RPMI7951 (cell line): Measurements from ENCODE around the gene PRKAG2. TPM values are rescaled to one million over a fixed set of nuclear protein-coding genes. Genes with fewer than 3 reads are reported as not detected.

Experiments
- DNase-seq: peaks from one replicate; pipeline ENCODE4 v3.0.0-alpha.2; 2012; ENCODE audit warnings: low read depth
- total RNA-seq: library from RNA; depleted of rRNA; stranded (reverse); fragments of >200 nt; shearing (Covaris generic); gene quantifications from 2 replicates; pipeline ENCODE4 v1.2.3, GENCODE V29; 2014

PRKAG2 gene
- total RNA-seq, 1 experiment from 2014 or later: 3.6 TPM

DNA sequence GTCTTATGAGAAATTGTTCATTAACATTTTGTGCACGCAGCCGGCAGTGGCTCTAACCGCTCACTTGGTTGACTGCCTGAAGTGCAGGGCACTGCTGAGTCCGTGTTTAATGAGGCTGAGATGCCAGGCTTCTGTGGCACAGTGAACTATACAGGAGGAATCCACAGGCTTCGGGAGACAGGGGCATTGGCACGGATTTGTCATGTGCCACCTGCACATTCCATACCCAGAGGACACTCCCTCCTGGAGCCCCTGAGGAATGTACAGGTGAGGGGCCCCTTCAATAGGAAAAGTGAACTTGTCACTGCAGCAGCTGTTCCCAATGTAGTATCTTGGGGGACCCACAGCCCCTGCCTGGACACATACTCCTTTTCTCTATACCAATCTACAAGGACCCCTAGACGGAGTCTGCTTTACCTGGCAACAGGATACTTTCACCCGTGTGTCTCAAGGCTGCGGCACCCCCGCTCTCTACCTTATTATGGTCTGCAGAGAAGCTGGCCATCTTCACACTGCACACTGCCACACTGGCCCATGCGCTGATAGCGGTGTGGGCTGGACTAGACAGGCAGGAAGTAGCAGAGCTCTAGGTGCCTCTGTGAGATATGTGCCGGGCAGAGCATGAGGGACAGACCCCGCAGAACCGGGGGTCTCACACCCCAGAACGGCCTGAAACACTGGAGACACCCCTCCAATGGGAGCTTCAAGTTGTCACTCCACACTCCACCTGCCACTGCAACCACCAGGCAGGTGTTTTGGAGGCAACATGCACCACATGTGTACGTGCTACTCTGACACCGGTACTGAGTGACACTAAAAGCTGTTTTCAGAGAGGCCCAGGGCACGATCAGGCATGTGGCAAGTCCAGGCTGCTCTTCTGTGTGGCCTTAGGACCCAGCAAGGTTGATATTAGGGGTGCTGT is 285.8 kb downstream of the PRKAG2 start:
- DNase-seq: no peak

DNA sequence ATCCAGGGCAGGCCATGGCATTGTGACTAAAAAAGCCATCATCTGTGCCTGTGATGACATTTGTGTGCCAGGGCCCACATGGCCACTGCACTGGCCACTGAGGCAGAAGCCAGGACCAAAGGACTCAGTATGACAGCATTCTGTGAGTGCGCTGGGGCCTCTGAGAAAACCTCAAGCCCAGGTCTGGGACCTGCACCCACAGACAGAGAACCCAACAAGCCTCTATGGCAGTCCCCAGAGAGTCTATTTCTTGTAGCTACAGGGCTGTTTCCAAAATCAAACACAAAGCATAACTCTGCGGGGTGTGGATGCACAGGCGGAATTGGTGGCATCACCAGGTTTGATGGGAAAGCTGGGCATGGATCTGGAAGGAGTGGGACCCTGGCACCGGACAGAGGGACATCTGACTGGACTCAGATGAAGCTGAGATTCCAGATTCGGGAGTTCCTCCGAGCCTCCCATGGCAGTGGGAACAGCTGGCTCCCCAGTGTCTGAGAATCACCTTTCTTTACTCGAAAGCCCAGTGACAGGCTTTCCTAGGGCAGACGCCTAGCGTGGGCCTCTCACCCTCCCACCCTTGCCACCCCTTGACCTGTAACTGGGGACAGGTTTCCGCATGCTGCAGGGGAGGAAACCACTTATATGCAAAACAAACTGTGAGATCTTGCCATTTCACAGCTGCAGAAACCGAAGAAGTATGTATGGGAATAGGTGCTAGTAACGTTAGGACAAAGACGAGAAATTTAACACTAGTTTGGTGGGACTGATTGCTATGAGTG is 286.7 kb downstream of the PRKAG2 start:
- DNase-seq: no peak

DNA sequence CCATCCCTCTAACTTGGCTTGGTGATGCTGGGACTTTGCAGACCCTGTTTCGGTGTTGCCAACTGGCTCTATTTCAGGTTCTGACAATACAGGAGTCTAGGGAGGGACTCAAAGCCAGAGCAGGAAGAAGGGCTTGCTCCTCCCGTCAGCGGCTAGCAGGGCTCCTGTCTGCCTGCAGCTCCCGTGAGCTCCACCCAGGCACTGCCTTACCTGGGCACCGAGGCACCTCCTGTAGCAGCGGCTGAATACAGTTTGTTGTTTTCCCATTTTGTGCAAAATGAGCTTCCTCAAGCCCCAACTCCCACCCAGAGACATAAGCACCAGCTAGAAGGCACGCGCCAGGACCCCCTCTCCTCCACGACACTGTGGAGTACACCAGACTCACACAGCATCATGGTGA is 287.9 kb downstream of the PRKAG2 start:
- DNase-seq: no peak

DNA sequence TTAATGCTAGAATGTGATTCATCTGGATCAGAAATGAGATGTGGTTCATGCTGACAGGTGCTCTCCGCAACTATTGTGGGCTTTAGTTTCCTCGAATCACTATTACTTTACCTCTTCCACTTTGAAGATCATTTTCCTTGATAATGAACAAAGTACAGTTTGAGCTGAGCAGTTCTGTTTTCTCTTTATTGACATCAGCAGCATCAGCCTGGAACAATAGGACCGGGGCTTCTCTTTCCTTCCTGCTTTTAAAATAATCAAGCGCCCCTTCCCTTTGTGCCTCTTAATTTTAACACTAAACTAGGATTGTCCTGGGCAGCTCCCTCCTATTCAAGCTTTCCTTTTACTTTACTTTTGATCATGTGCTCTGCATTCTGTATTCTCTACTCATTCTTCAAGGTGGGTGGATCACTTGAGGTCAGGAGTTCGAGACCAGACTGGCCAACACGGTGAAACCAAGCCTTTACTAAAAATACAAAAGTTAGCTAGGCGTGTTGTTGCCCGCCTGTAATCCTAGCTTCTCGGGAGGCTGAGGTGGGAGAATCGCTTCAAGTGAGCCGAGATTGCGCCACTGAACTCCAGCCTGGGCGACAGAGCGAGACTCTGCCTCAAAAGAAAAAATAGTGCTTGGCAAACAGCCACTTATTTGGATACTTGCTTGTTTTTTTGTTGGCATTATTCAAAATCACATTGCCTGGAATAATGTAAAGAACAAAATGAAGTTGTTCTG is 290.2 kb downstream of the PRKAG2 start:
- DNase-seq: no peak

DNA sequence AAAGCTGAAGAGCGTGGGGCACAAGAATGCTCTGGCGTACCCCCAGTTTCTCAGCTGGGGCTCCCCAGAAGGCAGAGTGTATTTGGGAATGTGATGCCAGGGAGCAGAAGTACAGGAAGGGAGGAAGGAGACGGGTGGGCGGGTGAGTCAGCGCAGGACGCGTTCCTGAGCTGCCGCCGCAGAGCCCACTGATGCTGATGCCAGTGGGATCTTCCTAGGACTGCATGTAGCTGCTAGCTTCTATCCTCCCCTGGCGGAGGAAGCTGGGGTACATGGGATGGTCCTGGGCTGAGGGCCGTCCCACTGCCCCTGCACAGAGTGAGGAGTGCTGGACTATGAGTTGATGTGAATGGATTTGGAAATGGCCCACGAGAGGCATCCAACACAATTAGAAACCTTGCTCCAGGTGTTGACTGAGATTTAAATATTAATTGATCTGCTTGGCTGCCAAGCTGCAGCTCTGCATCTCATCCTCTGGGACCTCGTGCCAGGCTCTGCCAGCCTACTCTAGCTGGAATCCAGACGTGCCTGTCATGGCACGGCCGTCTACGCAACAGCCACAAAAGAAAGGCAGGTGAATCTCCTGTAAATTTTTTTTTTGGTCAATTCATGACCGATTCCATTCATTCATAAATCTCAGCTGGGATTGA is 291.0 kb downstream of the PRKAG2 start:
- no peak for DNase-seq

DNA sequence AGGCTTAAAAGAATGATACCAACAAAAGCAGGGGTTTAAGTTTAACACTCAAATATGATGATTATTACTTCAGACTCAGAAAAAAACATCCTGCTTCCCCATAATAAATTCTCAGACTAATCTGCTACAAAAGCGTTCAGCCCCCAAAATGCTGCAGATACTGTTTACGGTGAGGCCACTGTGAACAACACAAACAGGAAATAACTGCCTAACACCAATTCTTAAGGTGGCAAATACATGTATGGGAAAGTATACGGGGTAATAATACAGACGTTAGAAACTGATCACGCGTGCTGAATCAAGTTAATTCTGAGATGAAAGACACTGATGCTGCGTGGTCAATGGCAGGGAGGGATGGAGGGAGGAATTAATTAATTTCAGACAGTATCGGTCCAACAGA is 295.2 kb downstream of the PRKAG2 start:
- no peak for DNase-seq

DNA sequence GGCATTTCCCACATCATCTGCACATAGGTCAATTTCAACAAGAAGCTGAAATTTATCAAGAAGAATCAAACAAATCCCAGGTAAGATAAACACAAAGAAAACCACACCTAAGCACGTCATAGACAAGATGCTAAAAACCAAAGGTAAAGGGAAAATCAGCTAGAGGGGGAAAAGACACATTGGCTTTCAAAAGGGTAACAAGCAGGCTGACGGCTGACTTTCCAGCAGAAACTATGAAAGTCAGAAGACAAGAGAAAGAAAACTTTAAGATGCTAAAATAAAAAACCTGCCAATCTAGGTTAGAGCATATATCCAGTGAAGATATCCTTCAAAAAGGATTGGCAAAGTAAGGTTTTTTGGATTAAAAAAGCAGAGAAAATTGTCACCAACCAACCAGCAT is 297.3 kb downstream of the PRKAG2 start:
- DNase-seq: peak; percentile 6

DNA sequence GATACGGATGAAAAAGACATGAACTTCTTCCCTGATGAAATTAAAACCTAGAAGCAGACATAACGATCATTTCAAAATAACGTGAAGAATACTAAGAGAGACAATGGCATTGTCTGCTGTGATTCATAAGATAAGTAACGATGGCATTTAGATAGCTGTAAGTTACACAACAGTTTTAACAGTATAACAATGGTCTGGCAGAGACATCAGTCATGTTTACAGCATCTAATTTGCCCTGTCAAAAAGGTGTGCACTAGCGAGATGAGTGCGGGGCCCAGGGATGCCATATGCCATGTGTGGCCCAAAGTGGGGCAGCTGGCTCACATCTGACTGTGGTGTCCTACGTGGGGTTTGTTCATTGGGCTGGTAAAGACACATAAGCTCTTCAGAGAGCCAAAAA is 301.5 kb downstream of the PRKAG2 start:
- DNase-seq: no peak

DNA sequence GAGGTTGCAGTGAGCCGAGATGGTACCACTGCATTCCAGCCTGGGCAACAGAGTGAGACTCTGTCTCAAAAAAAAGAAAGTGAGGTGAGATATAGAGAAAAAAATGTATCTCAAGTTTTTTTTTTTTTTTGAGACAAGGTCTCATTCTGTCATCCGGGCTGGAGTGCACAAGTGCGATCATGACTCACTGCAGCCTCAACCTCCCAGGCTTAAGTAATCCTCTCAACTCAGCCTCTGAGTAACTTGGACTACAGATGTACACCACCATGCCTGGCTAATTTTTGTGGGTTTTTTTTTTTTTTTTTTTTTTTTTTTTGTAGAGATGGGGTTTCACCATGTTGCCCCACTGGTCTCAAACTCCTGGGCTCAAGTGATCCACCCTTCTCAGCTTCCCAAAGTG is 303.9 kb downstream of the PRKAG2 start:
- DNase-seq: peak; percentile 82

DNA sequence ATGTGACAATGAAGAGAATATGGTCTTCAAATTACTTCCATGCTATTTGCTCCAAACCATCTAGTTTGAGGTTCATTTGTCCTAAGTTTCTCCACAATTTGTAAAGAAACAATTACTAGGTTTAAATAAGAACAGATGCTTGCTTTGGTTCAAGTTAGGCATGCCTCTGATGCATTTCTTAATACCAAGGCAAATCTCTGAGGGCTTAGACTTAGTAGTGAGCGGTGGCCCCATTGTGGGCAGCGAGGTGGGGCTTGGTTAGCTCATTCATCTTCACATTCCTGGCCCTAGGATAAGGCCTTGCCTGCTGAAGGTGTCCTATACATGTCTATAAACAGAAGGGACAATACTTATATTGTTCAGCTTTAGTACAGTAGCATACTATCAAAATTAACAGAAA is 304.8 kb downstream of the PRKAG2 start:
- peak; percentile 19 for DNase-seq

DNA sequence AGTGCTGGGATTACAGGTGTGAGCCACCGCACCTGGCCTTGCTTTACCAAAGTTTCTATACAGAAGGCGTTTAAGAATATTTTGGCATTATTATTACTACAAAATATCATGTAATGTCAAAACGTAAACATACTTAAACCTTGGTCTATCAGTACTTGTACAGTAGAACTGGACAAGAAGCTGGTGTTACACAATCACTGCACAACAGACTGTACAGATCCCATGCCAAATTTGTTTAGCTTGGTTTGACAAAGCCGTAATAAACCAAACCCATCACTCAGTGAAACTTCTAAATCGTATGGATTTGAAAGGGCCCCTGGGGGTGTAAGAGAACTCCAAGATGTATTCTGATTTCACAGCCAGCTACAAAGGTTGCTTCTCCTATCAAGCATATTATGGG is 305.4 kb downstream of the PRKAG2 start:
- DNase-seq: no peak

DNA sequence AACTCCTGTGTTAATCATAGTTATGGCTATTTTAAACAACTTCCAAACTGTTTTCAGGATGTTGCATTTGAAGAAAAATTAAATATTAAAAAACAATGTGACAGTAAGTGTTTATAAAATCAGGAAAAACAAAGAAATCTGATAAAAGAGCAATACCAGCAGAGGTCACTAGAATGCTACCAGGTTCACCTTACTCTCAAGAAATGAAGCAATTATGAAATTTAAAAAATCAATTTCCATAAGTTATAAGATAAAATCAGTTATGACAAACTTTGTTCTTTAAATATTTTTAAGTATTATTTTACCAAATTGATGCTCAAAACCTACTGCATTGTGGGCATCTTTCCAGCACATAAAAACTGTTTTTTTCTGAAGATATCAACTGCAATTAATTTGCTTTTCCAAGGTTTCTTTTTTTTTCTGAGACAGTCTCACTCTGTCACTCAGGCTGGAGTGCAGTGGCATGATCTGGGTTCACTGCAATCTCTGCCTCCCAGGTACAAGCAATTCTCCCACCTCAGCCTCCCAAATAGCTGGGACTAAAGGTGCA is 306.5 kb downstream of the PRKAG2 start:
- DNase-seq: peak; percentile 17

DNA sequence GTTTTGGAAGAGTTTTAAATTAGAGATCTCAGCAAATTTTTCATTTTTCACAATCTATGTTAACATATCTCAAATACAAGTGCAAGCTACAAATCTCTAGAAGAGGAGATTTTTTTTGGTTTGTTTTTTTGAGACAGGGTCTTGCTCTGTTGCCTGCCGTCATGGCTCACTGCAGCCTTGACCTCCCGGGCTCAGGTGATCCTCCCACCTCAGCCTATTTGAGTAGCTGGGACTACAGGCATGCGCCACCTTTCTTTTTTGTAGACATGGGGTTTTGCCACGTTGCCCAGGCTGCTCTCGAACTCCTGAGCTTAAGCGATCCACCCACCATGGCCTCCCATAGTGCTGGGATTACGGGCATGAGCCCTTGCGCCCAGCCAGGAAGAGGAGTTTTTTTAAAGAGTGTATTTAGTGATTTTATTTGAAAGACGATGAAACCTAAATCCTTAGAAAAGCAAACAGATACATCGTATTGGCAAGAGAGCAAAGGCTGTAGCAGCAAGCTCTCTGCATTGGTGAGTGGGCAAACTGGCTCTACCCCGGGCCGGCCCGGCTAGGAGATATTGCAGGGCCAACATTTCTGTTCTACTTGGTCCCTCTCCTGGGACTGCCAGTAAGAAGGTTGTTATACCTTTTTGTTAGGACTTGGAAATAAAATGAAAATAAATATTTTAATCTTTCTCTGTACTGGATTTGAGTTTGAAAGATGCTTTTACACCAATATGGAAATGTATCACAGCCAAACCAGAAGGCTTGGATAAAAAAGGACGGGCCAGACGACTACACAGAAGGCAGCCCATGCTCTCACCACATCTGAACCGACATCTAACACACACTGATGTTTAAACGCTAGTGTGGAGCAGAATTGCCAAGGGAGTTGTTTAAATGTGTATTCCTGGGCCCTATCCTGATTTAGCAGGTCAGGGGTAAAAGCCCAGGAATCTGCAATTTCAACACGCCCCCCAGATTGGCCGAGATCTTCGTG is 307.7 kb downstream of the PRKAG2 start:
- DNase-seq: no peak

DNA sequence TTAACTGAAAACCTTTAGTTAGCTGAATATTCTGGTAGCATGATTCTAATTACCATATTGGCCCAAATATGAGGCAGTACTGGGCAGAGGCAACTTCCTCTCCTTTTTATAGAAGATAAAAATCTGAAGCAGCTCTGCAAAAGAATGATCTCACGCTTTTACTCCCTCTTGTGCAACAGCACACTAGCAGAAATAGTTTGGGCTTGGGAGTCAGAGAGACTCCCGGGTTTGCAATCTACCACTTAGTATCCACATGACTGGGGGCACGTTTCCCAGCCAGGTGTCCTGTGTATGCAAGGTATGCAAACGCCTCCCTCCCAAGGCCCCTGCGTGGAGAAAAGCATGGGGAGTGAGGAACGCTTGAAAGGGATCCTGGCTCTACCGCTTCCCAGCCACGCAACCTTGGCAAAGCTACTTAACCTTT is 310.0 kb downstream of the PRKAG2 start:
- DNase-seq: peak; percentile 16

DNA sequence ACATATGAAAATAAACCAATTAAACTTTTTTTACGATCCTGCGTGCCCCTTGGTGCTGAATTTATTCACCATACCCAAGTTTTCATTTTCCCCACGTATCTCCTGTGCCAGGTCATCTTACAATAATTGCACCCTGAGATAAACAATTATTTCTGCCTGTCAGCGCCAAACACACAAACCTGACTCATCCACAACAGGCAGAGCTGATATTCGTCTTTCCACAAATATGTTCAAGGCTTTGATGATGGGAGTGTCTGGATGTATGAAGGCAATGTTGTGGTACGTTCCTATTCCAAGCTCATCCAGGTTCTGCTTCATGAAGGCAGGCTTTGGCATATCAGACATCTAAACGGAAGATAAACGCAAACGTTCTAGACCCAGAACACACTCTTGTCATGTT is 311.4 kb downstream of the PRKAG2 start:
- peak; percentile 41 for DNase-seq

DNA sequence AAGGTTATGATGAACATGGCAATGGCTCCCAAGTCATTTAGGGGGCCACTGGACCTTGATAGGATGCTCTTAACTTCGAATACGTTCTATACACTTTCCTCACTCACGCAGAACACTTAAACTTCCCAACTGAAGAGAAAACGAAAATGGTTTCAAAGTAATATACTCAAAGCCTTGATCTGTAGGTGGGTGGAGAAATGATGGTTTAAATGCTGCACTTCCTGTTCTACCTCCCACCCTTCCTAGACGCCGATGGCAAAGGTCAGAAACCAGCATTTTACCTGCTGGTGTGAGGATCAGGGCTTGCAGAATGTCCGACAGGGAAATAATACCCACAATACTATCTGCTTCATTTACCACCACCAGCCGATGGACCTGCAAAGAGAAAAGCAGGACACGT is 316.7 kb downstream of the PRKAG2 start:
- DNase-seq: no peak

DNA sequence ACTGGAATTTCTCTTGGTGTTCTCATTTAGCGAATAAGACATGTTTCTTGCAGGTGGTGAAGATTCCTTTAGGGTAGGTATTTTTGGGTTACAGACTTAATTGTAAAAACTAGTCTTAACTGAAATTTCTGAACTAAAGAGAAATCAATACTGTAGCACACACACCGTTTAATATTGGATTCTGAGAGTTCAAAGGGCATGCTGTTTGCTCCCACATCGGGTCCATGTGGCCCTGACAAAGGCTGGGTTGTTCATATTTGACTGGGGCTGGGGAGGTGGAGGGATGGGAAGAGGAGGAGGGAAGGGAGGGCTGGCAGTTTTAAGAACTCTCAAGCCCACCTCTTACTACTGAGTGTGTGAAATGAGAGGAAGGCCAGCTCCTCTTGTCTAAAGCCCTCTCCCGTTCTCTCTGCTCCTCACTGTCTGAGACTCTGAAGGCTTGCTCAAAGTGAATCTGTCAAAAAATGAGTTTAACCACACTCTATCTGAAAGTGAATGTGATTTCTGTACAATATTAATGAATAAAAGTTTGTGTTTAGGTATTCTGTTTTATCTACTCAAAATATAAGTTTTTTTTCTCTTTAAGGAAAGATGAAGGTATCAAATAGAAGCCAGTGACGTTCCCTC is 317.2 kb downstream of the PRKAG2 start:
- no peak for DNase-seq

DNA sequence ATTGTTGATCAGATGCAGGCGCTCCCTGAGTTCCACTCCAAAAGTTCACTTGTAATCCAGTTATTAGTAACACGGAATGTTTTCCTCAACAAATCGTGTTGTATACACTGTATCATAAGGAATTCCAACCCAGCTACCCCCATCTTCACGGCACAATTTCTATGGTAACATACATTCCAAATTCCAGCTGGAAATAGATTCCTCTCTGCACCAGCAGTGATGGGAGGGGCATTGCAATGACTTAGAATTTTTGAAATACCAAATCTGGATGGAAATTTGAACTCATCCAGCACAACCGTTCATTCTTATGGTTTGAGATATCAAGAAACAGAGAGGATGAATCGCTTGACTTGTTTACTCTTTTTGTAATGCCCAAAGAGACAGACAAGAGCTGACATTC is 318.3 kb downstream of the PRKAG2 start:
- no peak for DNase-seq

DNA sequence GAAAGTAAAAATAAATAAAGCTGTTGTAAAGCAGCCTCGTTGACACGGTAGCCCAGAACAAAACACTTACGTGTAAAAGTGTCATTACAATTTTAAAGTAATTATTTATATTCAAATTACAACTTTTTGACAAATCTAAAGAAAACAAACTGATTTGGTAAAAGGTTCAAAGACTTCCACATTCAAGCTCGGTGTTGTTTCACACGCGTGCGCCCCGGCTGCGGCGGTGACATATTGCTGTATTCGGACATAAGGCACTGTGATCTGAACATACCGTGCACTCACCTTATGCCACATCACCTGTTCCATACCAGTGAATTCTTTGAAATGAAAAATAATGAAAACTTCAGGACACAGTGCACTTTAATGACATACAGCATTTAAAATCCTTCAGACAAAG is 320.3 kb downstream of the PRKAG2 start:
- no peak for DNase-seq

DNA sequence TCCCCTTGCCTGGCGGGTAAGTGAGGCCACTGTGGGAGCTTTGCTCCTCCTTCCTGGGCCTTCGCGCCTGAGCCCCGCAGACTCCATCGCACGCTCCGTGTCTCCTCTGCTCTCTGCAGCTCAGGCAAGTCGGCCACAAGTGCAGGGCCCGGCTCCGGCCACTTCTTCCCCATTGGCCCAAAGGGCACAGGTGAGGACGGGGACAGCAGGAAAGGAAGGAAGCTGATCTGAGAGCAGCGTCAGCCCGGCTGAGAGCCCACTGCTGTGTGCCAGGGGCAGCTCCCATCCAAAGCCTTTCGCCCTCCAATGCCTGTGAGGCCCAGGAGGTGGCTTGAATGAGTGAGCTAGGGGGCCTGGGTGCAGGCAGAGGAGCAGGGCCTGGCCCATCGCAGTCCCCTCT is 323.6 kb downstream of the PRKAG2 start:
- DNase-seq: no peak
